Measurements from ENCODE around the gene FGF18.
"Not testable (repeated sequence)": the region's sequence is repeated elsewhere in the genome, so short reads cannot be mapped to it uniquely, and the experiment has no call there.

FGF18 gene

GRCh38 chr5:171495122-171495700 lies 75.8 kb downstream of the FGF18 start:
- Mint-ChIP-seq H3K9me3 (no peaks in the 10 kb centered on the region), H3K36me3 (ENCODE audit: low read depth) (no peaks in the 10 kb centered on the region), H3K27me3 (peaks cover 13% of the 10 kb centered on the region), H3K4me3 (no peak overlapping the region), H3K4me1 (ENCODE audit: low read depth) (no peaks in the 10 kb centered on the region), H3K27ac (no peak overlapping the region)

GRCh38 chr5:171496456-171496855 lies 77.0 kb downstream of the FGF18 start:
- H3K27ac Mint-ChIP-seq = no peak overlapping the region
- H3K36me3 Mint-ChIP-seq (ENCODE audit: low read depth) = no peaks in the 10 kb centered on the region
- no peaks in the 10 kb centered on the region for H3K4me1 Mint-ChIP-seq (ENCODE audit: low read depth)
- H3K4me3 Mint-ChIP-seq = no peak overlapping the region
- no peaks in the 10 kb centered on the region for H3K9me3 Mint-ChIP-seq
- H3K27me3 Mint-ChIP-seq = peaks cover 9% of the 10 kb centered on the region

DNA sequence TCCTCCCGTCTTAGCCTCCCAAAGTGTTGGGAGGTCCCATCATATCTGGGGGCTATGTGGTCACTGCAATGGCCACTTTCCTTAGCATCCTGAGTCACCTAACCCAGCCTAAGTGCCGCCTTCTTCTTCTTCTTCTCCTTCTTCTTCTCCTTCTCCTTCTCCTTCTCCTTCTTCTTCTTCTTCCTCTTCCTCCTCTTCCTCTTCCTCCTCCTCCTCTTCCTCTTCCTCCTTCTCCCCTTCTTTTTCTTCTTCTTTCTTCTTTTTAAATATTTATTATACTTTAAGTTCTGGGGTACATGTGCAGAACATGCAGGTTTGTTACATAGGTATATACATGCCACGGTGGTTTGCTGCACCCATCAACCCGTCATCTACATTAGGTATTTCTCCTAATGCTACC lies 78.0 kb downstream of the FGF18 start:
- not testable (repeated sequence) for H3K27ac Mint-ChIP-seq; H3K4me1 Mint-ChIP-seq (ENCODE audit: low read depth); H3K36me3 Mint-ChIP-seq (ENCODE audit: low read depth)

GRCh38 chr5:171498166-171498565 lies 78.7 kb downstream of the FGF18 start:
- Mint-ChIP-seq H3K4me1 (ENCODE audit: low read depth) (no peaks in the 10 kb centered on the region), H3K9me3 (no peaks in the 10 kb centered on the region), H3K36me3 (ENCODE audit: low read depth) (no peaks in the 10 kb centered on the region), H3K27me3 (peaks cover 8% of the 10 kb centered on the region), H3K4me3 (no peak overlapping the region), H3K27ac (no peak overlapping the region)

More for the DNA sequence above, 78.0 kb downstream of the FGF18 start:
- not testable (repeated sequence) for H3K4me3 Mint-ChIP-seq, H3K9me3 Mint-ChIP-seq, H3K27me3 Mint-ChIP-seq

- Mint-ChIP-seq H3K4me1 (ENCODE audit: low read depth) (no peaks in the 10 kb centered on the region), H3K27ac (no peak overlapping the region), H3K4me3 (no peak overlapping the region), H3K36me3 (ENCODE audit: low read depth) (no peaks in the 10 kb centered on the region), H3K9me3 (no peaks in the 10 kb centered on the region), H3K27me3 (peaks cover 4% of the 10 kb centered on the region)
These were observed 80.2 kb downstream of the FGF18 start for GRCh38 chr5:171499611-171500010.

DNA sequence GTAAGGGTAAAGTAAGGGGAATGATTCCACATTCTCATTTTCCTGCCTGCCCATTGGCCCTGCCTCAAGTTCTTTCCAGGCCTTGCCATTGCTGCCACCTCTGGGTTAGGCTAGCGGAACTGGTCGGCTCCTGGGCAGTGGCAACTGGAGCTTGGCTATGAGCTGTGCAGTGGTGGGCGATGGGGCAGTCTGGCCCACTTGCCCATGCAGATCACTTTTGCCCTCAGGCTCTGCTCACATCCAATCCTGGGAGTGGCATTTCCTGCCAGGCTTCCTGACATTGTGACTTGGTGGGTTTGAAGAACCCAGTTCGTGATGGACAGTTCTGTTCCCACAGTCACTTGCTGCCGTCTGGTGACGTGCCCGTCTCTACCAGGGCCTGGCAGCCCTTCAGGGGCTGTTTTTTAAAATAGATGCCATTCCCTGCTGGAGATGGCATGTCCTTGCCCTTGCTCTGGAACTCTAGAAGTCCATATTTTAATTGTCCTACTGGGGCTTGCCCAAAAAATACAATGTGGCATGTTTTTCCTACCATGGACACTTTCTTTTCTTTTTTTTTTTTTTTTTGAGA lies 86.1 kb downstream of the FGF18 start:
- H3K4me3 Mint-ChIP-seq = no peak overlapping the region
- H3K4me1 Mint-ChIP-seq (ENCODE audit: low read depth) = no peaks in the 10 kb centered on the region
- H3K27ac Mint-ChIP-seq = no peak overlapping the region
- H3K27me3 Mint-ChIP-seq = peaks cover 9% of the 10 kb centered on the region
- no peaks in the 10 kb centered on the region for H3K9me3 Mint-ChIP-seq
- no peaks in the 10 kb centered on the region for H3K36me3 Mint-ChIP-seq (ENCODE audit: low read depth)

- H3K4me1 Mint-ChIP-seq (ENCODE audit: low read depth) = no peaks in the 10 kb centered on the region
- no peaks in the 10 kb centered on the region for H3K36me3 Mint-ChIP-seq (ENCODE audit: low read depth)
- H3K27ac Mint-ChIP-seq = no peak overlapping the region
- no peaks in the 10 kb centered on the region for H3K9me3 Mint-ChIP-seq
- H3K27me3 Mint-ChIP-seq = peaks cover 9% of the 10 kb centered on the region
- H3K4me3 Mint-ChIP-seq = no peak overlapping the region
These were observed 87.5 kb downstream of the FGF18 start for GRCh38 chr5:171506951-171507350.

All from stimulated activated naive CD8-positive, alpha-beta T cell treated with anti-CD3 and anti-CD28 coated beads, Interleukin-15, Interleukin-2, amounts not matched to agents 100 ng/mL and 50 ng/mL, for 24 hours (primary cell).